HS-5 (cell line): Measurements from ENCODE around the gene LRRC32.
A peak's percentile ranks its signal among the peaks of the same experiment; 100 is the strongest.

Experiments used
- DNase-seq: peaks from one replicate; pipeline ENCODE4 v3.0.0-alpha.2; 2012; ENCODE audit warnings: low read depth

The LRRC32 gene

GRCh38 chr11:76678321-76678720 is 7.8 kb upstream of the LRRC32 start:
- DNase-seq, result no peak

DNA sequence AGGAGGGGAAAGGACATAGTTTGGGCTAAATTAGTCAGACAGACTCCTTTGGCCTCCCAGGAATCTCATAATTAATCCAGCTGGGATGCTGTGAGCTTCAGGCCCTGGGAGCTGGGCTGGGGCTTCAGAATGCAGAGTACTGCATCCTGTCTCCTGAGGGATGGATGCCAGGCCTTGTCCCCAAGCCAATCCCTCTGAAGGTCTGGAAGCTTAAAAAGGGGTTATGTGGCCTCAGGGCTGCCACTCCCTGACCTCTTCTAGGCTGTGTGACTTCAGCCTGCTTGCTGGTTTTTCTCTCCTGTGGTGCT is 6.9 kb upstream of the LRRC32 start:
- no peak for DNase-seq

DNA sequence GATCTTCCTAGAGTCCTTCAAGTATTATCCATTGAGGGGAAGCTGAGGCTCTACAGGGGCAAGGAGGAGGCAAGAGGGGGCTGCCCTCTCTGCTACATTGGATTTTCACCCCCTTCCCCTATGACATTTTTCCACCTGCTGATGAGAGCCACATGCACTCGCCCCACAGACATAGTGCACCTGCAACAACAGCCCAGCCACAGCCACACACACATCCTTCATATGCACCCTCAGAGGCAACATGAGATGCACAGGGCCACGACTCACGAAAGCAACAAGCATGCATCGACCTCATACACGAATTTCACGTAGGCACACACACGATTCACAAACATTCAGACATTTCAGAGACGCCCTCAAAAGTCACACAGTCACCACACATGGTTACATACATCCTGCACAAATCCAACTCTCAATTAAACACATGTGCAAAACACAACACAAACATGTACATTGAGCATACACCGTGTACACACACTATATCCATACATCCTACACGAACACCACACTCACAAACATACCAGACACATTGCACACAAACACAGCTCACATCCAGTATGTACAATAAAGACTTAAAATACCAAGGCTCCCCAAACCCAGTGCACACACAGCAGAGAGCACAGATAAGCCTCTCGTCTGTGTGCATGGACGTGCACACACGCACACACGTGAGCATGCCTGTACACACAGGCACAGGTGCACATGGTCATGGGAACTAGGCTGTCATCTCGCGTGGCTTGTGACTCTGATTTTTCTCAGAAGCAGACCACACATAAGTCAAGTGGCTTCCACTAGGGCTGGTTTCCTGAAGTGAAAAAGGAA is 6.3 kb upstream of the LRRC32 start:
- DNase-seq, result no peak

DNA sequence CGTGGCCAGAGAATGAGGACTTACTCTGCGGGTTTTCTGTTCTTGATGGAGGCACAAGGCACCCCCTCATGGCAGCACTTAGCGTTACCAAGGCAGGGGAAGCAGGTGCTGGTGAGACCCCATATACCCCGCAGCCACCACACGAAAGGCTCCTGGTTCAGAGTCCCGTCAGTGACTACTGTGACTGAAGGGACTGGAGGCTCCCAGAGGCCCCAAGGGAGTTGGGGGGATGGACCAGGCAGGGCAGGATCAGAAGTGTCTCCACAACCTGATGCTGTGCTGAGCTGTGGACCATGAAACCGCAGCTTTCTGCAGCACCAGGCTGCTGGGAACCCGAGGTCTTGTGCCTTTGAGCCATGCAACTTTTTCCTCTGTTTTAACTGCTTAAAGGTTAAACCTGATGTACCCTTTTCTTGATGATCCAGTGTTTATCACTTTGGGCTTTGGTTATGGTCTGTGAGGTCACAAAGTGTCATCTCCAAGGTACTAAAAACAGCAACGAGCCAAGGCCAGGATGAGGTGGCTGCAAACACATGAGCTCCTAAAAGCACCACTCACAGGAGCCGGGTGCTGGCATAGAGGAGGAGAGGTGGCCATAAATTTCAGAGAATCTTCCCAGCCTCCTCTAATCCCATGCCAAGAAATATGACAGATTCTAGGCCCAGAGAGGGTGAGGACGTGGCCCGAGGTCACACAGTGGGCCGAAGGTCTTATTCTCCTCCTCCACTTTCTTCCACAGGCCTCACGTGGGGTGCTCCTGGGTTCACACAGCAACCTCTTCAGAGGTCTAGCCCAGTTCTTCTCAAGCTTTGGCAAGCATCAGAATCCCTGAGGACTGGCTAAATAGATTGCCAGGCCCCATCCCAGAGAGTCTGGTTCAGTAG is 4.2 kb upstream of the LRRC32 start:
- DNase-seq, result no peak

DNA sequence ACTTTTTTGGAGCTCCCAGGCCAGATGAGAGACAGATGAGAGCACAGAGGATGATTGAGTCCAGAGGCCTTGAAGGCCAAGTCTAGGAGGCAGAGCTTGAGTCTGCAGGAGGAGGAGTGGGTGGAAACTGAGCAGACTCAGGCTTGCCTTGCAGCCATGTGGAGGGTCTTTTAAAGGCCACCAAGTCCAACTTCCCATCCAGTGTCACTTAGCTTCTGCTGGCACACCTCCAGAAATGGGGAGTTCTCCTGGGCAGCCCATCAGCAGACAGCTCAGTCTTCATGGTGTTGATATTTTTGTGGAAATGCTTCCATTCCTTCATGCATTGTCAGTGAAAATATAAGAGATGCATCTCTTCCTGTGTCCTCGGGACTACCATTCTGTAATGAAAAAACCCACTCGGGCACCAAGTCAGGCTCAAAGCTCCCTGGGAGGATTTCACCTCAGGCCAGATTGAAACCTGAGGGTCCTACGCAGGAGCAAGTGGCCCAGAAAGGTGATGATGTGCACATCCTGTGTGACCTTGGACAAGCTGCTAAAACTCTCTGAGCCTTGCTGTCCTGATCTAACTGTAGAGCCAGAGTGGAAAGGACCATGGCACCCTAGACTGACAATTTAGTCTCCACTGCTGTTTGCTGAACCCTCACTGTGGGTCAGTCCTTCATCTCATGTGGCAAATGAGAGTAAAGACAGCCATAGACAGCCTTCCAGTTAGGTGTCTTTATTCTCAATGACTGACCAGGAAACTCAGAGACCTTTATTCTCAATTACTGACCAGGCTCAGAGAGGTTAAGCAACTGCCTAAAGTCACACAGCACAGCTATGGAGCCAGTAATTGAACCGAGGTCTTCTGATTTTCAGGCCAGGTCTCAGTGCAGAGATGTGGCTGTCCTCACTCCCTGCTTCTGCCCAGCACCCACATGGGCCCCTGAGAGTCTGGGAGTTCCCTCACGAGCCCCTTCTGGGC is 2.9 kb upstream of the LRRC32 start:
- DNase-seq, result no peak

- DNase-seq, result no peak
These were observed 2.1 kb upstream of the LRRC32 start for GRCh38 chr11:76672431-76673175.

DNA sequence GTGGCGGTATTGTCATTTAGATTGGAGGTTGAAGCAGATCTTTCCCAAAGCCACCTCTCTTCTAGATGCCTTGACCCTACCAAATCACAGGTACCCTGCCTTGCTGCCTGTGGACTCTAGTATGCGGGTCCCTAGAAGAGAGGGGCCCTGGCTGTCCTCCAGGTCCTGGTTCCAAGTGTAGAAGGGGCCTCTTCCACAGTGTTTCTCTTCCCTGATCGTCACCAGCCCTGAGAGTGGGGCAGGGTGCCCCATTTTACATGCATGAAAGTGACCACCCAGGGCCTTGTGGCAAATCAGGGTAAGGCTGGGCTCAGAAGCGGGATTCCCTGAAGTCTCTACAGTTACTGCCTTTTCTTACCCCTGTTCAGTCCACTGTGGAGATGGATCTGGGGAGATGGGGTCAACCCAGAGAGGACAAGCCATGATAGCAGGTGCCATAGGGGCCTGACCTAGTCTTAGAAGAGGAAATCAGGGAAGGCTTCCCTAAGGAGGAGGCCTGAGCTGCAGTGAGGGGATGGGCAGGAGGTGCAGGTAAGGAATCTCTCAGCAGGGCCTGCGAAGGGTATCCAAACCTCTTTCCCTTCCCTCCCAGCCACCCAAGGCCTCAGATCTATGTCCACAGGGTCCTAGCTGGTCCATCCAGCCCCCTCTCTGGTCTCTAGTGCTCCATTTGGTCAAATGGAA is 1.2 kb upstream of the LRRC32 start:
- no peak for DNase-seq

GRCh38 chr11:76671237-76671592 is 668 bp upstream of the LRRC32 start:
- DNase-seq, result no peak

DNA sequence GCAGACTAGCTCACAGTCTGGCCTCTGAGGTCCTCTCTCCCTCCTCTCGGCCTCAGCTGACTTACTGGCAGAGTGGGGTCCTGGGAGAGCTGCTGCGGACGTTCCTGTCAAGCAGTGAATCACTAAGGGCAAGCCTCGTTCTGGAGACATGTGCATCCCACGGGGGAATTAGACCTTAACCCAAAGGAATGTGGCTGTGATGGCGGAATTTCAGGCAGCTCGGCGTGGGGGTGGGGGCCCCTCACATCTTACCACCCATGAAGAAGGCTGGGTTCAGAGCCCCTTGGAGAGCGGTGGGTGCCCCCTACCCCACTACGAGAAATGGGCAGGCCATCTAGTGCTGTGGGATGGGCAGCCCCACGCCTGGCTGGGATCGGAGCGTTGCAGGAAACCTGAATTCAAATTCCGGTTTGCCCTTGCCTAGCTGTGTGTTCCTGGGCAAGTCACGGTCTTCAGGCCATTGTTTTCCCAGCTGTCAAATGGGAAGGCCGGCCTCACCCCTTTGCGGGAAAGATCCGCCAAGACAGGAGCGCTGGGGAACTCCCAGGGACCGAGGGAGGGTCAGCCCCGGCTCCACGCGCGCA is 554 bp downstream of the LRRC32 start:
- DNase-seq, result peak; percentile 5

DNA sequence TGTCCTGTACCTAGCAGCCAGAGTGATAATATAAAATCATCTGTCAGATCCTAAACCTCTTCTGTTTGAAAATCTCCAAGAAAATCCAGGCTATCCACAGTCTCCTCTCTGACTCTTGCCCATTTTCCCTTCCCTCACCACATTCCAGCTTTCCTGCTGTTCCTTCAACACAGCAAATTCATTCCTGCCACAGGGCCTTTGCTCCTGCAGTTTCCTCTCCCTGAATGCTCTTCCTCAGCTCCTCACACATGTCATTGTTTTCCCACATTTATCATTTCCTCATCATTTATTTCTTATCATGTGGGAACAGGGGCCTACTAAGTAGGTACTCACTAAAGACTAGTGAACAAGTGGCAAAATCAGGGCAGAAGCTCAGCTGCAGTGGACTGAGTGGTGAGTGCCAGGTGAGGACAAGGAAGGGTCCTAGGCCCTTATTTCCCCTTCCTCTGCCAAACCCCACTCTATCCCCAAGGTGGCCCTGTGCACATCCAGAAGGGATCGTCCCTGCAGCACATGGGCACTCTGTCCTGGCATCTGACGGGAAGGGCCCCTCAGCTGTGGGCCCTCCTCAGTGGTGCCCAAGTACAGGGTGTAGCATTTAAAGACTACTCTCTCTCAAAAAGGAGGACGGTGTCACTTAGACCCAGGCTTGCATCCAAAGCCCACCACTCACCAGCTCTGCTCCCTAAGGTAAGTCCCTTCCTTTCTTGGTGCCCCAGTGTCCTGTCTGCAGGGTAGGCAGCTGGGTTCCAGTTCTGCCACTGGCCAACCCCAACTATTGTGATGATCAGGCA is 2.0 kb downstream of the LRRC32 start:
- DNase-seq, result no peak

DNA sequence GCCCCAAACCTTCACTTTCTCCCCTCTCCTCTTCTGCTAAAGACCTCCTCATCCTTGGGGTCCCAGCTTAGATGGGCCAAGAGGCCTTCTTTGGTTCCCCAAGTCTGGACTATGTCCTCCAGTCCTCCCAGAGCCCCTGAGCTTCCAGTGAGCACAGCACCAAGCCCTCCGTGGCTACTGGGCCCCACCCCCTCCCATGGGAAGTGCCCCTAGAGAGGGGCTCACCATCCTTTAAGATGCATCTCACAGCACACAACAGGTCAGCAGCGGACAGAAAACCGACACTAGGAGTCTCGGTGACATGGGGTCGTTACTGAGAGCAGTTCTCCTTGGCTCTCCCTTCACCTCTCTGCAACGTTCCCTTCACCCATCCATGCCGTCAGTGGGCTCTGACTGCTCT is 2.7 kb downstream of the LRRC32 start:
- no peak for DNase-seq

GRCh38 chr11:76667271-76667818 is 3.2 kb downstream of the LRRC32 start:
- DNase-seq, result no peak

GRCh38 chr11:76666830-76667229 is 3.7 kb downstream of the LRRC32 start:
- no peak for DNase-seq

DNA sequence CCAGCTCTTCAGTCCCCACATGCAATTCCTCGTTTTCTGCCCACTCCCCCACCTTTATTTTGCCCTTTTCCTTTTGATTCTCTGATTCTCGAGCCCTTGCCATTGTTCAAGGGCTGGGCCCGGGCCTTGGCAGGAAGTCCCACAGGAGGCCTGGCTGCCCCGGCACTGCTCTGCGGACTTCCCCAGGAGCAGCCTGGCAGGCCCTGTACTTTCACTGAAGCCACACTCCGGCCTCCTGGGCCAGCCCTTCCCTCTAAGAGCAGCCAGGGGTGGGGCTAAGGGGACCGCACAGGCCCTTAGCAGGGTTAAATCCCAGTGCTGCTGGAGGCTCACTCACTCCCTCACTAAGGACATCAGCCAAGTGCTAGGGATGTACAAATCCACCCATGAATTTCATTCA is 4.1 kb downstream of the LRRC32 start:
- no peak for DNase-seq

GRCh38 chr11:76665921-76666351 is 4.6 kb downstream of the LRRC32 start:
- DNase-seq, result no peak

DNA sequence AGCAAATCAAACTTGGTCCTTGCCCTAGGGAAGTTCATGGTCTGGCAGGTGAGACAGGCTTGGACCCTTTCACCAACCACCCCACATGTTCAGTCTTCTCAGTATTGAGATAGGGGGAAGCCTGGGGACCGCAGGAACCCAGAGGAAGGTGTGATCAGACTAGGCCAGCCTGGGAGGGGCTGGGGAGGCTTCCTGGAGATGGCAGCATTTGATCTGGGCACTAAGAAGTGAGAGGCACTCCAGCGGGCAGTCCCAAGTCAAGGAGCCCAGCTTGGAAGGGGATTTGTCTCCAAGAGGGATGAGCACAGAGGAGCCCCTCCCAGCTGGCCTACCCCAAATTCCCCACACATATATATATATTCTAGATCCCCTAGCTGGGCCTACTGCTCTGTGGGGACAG is 5.4 kb downstream of the LRRC32 start:
- DNase-seq, result no peak

GRCh38 chr11:76664578-76665061 is 5.9 kb downstream of the LRRC32 start:
- DNase-seq, result no peak

GRCh38 chr11:76663912-76664440 is 6.6 kb downstream of the LRRC32 start:
- no peak for DNase-seq

DNA sequence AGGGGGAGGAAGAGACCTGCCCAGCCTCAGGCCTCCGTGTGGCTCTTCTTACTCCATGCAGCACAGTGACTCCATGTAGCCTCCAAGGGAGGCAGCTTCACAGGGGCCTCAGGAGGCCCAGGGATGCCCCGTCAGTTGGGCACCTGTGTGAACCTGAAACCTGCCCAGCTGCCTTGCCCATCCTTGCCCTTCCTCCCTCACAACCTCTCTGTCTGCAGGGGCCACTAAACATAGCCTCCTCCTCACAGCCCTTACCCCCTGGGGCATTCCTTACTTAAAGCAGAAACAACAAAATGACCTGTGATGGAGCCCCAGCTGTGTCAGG is 7.1 kb downstream of the LRRC32 start:
- no peak for DNase-seq
